Endothelial cell (in vitro differentiated cells): ENCODE results near the gene STRIP1. TPM values are rescaled to one million over a fixed set of nuclear protein-coding genes. Genes with fewer than 3 reads are reported as not detected.

Experiments
- DNase-seq: peaks from one replicate; pipeline ENCODE4 v3.0.0; 2021; ENCODE audit warnings: low spot score
- H3K27ac Mint-ChIP-seq: one replicate; pipeline ENCODE4 v1.8.0; 2021; ENCODE audit warnings: mixed read lengths, inconsistent platforms; ENCODE audit not compliant: unreplicated experiment
- H3K27me3 Mint-ChIP-seq: one replicate; pipeline ENCODE4 v1.8.0; 2021; ENCODE audit warnings: mild to moderate bottlenecking, moderate library complexity, mixed read lengths, inconsistent platforms; ENCODE audit not compliant: unreplicated experiment
- H3K36me3 Mint-ChIP-seq: one replicate; pipeline ENCODE4 v1.8.0; 2021; ENCODE audit warnings: mild to moderate bottlenecking, low read depth, mixed read lengths, inconsistent platforms; ENCODE audit not compliant: unreplicated experiment
- H3K4me1 Mint-ChIP-seq: one replicate; pipeline ENCODE4 v1.8.0; 2021; ENCODE audit warnings: mild to moderate bottlenecking, mixed read lengths, inconsistent platforms; ENCODE audit not compliant: unreplicated experiment
- H3K4me3 Mint-ChIP-seq: one replicate; pipeline ENCODE4 v1.8.0; 2021; ENCODE audit warnings: mild to moderate bottlenecking, mixed read lengths, inconsistent platforms; ENCODE audit not compliant: unreplicated experiment
- H3K9me3 Mint-ChIP-seq: one replicate; pipeline ENCODE4 v1.8.0; 2021; ENCODE audit warnings: mixed read lengths, inconsistent platforms; ENCODE audit not compliant: unreplicated experiment
- total RNA-seq: library from RNA; stranded (reverse); fragmentation: NEBNext Ultra II Directional; extraction: Animal tissue kit (Norgen Biotek cat#: 25700); gene quantifications from one replicate; pipeline ENCODE4 v1.2.1, GENCODE V29; 2021; ENCODE audit not compliant: unreplicated experiment
- TF ChIP-seq, protein P1 (sequence below): fragments of 200-600 bp; sonication (generic); IDR thresholded peaks from one replicate; pipeline ENCODE4 v1.5.0; 2021; ENCODE audit warnings: antibody characterized with exemption; ENCODE audit not compliant: unreplicated experiment

Gene STRIP1
- total RNA-seq, 1 donor from 2014 or later = 65.0 TPM

DNA sequence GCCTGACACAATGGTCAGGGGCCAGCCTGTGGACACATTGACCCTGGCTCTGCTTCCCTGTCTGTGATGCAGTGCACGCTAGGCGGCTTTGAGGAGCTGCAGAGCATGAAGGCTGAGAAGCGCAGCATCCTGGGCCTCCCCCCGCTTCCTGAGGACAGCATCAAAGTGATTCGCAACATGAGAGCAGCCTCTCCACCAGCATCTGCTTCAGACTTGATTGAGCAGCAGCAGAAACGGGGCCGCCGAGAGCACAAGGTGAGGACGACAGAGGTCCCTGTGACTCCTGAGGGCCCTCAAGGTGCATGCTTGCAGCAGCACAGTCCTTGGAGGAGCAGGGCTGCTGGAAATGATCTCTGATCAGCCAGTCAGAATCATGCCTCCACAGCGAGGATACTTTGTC, 8.6 kb downstream of the STRIP1 start:
- TF ChIP-seq, protein P1, sequence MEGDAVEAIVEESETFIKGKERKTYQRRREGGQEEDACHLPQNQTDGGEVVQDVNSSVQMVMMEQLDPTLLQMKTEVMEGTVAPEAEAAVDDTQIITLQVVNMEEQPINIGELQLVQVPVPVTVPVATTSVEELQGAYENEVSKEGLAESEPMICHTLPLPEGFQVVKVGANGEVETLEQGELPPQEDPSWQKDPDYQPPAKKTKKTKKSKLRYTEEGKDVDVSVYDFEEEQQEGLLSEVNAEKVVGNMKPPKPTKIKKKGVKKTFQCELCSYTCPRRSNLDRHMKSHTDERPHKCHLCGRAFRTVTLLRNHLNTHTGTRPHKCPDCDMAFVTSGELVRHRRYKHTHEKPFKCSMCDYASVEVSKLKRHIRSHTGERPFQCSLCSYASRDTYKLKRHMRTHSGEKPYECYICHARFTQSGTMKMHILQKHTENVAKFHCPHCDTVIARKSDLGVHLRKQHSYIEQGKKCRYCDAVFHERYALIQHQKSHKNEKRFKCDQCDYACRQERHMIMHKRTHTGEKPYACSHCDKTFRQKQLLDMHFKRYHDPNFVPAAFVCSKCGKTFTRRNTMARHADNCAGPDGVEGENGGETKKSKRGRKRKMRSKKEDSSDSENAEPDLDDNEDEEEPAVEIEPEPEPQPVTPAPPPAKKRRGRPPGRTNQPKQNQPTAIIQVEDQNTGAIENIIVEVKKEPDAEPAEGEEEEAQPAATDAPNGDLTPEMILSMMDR = no peak
- H3K27ac Mint-ChIP-seq = no peak overlapping the region
- peaks cover 3% of the 10 kb centered on the region for H3K27me3 Mint-ChIP-seq
- no peak for DNase-seq
- H3K4me3 Mint-ChIP-seq = no peak overlapping the region
- H3K4me1 Mint-ChIP-seq = no peaks in the 10 kb centered on the region
- H3K36me3 Mint-ChIP-seq = peaks cover 52% of the 10 kb centered on the region
- no peaks in the 10 kb centered on the region for H3K9me3 Mint-ChIP-seq

DNA sequence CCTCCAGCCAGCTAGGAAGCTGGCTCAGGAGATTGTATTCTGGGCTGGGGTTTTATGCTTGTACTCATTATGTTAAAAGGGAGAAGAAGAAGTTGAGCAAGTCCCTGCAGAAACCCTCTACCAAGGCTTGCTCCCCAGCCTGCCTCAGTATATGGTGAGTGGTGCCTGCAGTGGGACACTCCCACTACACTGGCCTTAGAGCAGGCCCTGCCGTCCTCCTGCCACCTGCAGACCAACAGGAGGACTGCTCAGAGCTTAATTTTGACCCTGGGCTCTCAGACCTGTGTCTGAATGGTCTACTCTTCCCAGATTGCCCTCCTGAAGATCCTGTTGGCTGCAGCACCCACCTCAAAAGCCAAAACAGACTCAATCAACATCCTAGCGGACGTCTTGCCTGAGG, 13.0 kb downstream of the STRIP1 start:
- peaks cover 3% of the 10 kb centered on the region for H3K4me1 Mint-ChIP-seq
- peaks cover 54% of the 10 kb centered on the region for H3K36me3 Mint-ChIP-seq
- no peak for DNase-seq
- no peak overlapping the region for H3K27ac Mint-ChIP-seq
- peaks cover 6% of the 10 kb centered on the region for H3K27me3 Mint-ChIP-seq
- TF ChIP-seq, protein P1 = no peak
- no peak overlapping the region for H3K4me3 Mint-ChIP-seq
- no peaks in the 10 kb centered on the region for H3K9me3 Mint-ChIP-seq

DNA sequence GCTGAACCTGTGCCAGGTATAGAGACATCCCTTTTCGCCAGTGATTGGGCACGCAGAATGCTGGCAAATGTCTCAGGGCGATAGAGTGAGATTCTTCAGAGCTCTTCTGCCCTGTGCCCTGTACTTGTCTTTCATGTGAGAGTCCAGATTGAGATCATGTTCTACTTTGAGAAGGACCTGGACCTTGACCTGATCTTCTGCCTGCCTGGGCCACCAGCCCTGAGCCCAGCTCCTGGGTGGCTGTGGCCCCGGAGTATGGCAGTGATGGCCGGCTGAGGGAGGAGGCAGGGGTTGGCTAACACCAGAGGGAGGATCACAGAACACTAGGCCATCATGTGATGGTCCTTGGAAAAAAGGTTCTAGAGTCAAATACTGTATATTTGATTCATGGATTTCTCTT, 13.8 kb downstream of the STRIP1 start:
- H3K4me1 Mint-ChIP-seq = peaks cover 3% of the 10 kb centered on the region
- peaks cover 52% of the 10 kb centered on the region for H3K36me3 Mint-ChIP-seq
- no peaks in the 10 kb centered on the region for H3K9me3 Mint-ChIP-seq
- no peak overlapping the region for H3K27ac Mint-ChIP-seq
- H3K4me3 Mint-ChIP-seq = no peak overlapping the region
- peaks cover 6% of the 10 kb centered on the region for H3K27me3 Mint-ChIP-seq
- no peak for DNase-seq
- TF ChIP-seq, protein P1 = no peak

DNA sequence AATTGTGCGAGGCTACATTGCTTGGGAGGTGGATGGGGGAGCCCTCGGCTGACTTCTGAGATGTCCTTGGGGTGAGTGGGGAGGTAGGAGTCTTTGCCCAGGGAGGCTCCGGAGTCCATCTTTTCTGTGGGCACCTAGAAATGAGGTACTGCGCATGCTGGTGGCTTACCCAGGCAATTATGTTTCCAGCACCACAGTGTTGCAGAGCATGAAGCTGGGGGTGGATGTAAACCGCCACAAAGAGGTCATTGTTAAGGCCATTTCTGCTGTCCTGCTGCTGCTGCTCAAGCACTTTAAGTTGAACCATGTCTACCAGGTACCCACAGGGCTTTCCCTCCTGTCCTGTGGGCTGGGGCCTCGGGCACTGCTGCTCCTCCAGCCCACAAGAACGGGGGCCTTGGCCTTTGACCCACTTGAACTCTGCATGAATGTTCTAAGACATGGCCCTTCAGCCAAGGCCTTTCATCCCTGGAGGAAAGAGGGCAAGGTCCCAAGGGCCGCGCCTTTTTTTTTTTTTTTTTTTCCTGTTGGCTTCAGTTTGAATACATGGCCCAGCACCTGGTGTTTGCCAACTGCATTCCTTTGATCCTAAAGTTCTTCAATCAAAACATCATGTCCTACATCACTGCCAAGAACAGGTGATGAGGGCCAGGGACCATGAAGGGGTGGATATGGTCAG, 14.6 kb downstream of the STRIP1 start:
- Mint-ChIP-seq H3K4me3 (no peak overlapping the region), H3K4me1 (peaks cover 6% of the 10 kb centered on the region), H3K9me3 (no peaks in the 10 kb centered on the region), H3K36me3 (peaks cover 55% of the 10 kb centered on the region), H3K27me3 (peaks cover 8% of the 10 kb centered on the region), H3K27ac (no peak overlapping the region)
- DNase-seq = no peak
- TF ChIP-seq, protein P1 = no peak

DNA sequence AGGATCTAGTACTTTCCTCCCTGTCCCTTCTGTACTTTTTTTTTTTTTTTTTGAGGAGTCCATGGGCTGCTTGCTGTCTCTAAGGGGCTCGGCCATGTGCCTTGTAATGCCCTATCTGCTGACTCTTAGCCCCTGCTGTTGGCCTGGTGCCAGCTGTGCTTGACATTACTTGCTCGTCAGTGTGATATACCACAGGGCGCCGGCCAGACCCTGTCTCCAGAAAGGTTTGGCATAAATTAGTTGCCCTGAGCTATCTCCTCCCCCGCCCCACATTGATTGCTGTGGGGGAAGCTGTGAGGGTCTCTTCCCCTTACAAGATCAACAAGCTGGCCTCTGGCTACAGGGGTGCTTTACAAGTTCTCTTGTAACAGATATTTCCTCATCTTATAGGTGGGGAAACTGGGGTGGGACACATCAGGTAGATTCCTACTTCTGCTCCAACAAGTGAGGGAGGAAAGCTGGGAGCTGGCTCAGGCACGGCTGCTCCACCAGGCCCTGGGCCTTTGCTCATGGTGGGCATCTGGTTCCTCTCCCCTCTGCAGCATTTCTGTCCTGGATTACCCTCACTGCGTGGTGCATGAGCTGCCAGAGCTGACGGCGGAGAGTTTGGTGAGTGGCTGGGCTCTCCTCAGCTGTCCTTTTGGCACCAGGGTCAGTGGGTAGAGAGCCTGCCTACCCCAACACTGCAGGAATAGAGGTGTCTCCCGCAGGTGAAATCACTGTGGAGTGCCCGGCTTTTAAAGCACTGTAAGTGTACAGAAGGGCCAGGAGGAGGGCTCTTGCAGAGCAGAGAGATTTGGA, 15.6 kb downstream of the STRIP1 start:
- peaks cover 8% of the 10 kb centered on the region for H3K4me1 Mint-ChIP-seq

More for the DNA sequence above, 15.6 kb downstream of the STRIP1 start:
- Mint-ChIP-seq H3K9me3 (no peaks in the 10 kb centered on the region), H3K36me3 (peaks cover 58% of the 10 kb centered on the region), H3K4me3 (no peak overlapping the region), H3K27ac (no peak overlapping the region), H3K27me3 (peaks cover 8% of the 10 kb centered on the region)
- TF ChIP-seq, protein P1 = no peak
- DNase-seq = no peak
